ENCODE measurements around the gene TEX261. TPM values are rescaled to one million over a fixed set of nuclear protein-coding genes. Genes with fewer than 3 reads are reported as not detected.

Gene TEX261
- total and polyA plus RNA-seq, 8 donors = 45.8 to 72.3 (median 57.7) TPM

GRCh38 chr2:70946832-70947442 is 47.7 kb downstream of the TEX261 start:
- DNase-seq (peak in 2 of 4 donors; percentile 45 to 67), ATAC-seq (peak; percentile 68)
- Histone ChIP-seq H3K27me3 (peaks cover 10 to 33% of the 10 kb centered on the region in 2 donors), H3K27ac (no peak overlapping the region), H3K36me3 (no peaks in the 10 kb centered on the region), H3K4me1 (peaks cover 0 to 10% of the 10 kb centered on the region in 2 donors), H3K4me3 (no peak overlapping the region), H3K9me3 (no peaks in the 10 kb centered on the region)
- intact Hi-C loops (cut with DNase I) = loop anchor here in 1 of 2 donors (5.0 to 10.0 kb wide), 2 partner anchors 75 to 152 kb away; partner anchors contain the start of gene FIGLA
- TF ChIP-seq CTCF (IDR thresholded peaks at IDR 0.05) = peak; percentile 50 to 63

GRCh38 chr2:70944111-70944690 is 50.5 kb downstream of the TEX261 start:
- Histone ChIP-seq H3K4me3 (no peak overlapping the region), H3K27me3 (peaks cover 10 to 29% of the 10 kb centered on the region in 2 donors), H3K9me3 (no peaks in the 10 kb centered on the region), H3K4me1 (peaks cover 0 to 10% of the 10 kb centered on the region in 2 donors), H3K27ac (no peak overlapping the region), H3K36me3 (no peaks in the 10 kb centered on the region)
- DNase-seq (no peak), ATAC-seq (no peak)
- no peak for TF ChIP-seq CTCF (IDR thresholded peaks at IDR 0.05)
- intact Hi-C loops (cut with DNase I) = loop anchor here in 1 of 2 donors (10.0 kb wide), 1 partner anchor 149 kb away; the partner anchor contains the start of gene FIGLA

DNA sequence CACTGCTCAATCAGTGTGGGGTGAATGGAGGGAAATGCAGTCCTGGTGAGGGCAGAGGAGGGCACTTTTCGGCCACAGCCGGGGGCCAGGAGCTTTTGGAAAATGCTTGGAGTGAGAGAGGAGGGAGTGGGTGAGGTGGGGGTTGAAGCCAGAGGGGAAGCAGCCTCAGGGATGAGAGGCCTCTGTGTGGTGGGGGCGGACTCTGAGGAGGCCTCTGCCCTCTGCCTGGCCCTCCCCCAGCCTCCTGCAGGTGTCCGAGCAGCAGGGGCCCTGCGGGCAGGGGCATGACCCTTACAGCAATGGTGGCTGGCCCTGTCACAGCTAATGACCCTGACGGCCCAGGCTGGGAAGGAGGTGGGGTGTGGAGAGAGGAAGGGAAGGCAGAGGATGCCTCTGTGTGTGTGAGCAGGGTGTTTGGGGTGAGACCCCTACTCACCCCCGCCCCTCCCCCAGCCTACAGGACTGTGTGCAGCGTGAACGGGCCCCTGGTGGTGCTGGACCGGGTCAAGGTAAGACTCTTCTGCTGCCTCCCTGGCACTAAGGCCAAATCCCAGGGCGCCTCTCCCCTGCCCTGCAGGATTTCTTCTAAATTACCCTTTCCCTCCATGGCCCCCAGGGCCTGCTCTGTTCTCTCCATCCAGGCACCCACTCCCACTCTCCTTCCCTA is 51.3 kb downstream of the TEX261 start:
- intact Hi-C loops (cut with DNase I) = loop anchor here in 1 of 2 donors (10.0 kb wide), 1 partner anchor 149 kb away; the partner anchor contains the start of gene FIGLA
- H3K9me3 ChIP-seq = no peaks in the 10 kb centered on the region
- no peak for ATAC-seq

GRCh38 chr2:70942396-70943204 is 52.1 kb downstream of the TEX261 start:
- Histone ChIP-seq H3K9me3 (no peaks in the 10 kb centered on the region), H3K4me3 (no peak overlapping the region), H3K4me1 (peaks cover 0 to 3% of the 10 kb centered on the region in 2 donors), H3K36me3 (no peaks in the 10 kb centered on the region), H3K27ac (no peak overlapping the region), H3K27me3 (peaks cover 9 to 33% of the 10 kb centered on the region in 2 donors)
- ATAC-seq (no peak), DNase-seq (no peak)
- intact Hi-C loops (cut with DNase I) = loop anchor here in 1 of 2 donors (10.0 kb wide), 1 partner anchor 148 kb away; the partner anchor contains the start of gene FIGLA
- TF ChIP-seq CTCF (IDR thresholded peaks at IDR 0.05) = no peak

More for the DNA sequence above, 51.3 kb downstream of the TEX261 start:
- H3K27me3 ChIP-seq = peaks cover 10 to 36% of the 10 kb centered on the region in 2 donors
- H3K4me3 ChIP-seq = no peak overlapping the region
- H3K4me1 ChIP-seq = peaks cover 0 to 6% of the 10 kb centered on the region in 2 donors
- DNase-seq = no peak
- no peaks in the 10 kb centered on the region for H3K36me3 ChIP-seq
- no peak for TF ChIP-seq CTCF (IDR thresholded peaks at IDR 0.05)
- H3K27ac ChIP-seq = no peak overlapping the region
